Stimulated activated CD8-positive, alpha-beta memory T cell treated with anti-CD3 and anti-CD28 coated beads, Interleukin-12 subunit alpha, Interleukin-12 subunit beta, amount 100 ng/mL, for 24 hours (primary cell): ENCODE measurements around the gene FASN.

Experiments
- DNase-seq: peaks from one replicate; pipeline ENCODE4 v3.0.0-alpha.2; 2020; ENCODE audit errors: extremely low read depth

FASN gene

DNA sequence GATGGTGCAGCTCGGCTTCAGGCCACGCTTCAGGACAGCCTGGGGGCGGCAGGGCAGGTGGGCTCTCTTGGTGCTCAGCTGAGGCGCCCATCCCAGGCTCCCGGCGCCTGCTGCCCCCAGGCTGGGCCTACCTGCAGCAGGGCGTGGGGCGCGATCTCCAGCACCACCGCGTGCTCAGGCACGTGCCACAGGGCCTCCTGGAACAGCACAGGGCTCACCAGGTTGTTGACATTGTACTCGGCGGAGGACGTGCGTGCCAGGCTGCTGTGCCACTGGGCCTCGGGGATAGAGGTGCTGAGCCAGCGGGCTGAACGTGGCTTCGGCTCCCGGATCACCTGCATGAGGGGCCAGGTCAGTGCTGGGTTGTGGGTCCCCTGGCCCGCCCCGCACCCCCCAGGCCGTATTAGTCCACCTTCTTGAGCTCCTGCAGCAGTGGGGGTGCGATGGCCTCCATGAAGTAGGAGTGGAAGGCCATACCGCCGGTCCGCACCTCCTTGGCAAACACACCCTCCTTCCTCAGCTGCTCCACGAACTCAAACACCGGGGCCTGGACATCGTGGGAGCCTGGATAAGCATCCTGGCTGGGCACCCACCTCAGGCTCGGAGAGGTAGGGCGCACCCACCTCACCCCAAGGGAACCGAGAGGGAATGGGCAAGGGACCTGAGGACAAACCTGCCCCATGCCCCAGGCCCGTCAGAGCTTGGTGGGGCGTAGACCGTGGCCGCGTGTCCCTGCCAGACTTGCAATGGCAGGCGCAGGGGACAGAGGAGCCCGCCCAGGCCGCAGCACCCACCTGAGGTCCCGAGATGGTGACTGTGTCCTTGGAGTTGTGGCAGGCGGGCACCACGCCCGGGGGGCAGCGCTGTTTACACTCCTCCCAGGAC lies 9.0 kb downstream of the FASN start:
- no peak for DNase-seq

DNA sequence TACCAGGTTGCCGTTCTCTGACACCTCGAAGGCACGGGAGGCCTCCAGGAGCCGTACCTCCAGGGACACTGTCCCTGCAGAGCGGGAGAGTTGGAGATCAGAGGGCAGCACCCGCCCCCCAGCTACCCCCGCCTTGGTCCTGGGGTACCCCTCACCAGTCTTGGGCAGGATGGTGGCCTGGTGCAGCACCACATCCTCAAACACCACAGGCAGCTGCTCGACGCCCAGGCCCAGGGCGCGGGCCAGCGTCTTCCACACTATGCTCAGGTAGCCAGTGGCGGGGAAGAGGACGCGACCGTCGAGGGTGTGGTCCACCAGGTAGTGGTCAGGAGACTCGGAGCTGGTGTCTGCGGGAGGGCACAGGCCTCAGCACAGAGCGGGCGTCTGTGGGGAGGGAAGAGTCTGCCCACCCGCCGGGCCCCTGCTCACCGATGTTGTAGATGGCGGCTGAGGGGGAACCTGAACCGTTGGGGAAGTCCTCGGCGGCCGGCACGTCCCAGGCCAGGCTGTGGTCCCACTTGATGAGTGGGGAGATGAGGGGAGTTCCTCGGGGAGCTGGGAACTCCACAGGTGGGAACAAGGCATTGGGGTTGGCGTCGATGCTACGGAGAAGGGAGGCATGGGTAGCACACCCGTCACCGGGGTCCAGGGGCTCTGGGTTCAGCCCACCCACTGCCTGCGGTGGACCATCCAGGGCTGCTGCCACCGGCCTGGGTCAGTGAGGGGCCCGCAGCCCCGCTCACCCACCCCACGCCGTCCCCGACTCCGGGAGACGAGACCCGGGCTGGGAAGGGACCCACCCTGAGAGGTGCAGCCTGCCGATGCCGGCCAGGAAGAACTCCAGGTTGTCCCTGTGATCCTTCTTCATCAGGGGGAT lies 9.8 kb downstream of the FASN start:
- DNase-seq = no peak

DNA sequence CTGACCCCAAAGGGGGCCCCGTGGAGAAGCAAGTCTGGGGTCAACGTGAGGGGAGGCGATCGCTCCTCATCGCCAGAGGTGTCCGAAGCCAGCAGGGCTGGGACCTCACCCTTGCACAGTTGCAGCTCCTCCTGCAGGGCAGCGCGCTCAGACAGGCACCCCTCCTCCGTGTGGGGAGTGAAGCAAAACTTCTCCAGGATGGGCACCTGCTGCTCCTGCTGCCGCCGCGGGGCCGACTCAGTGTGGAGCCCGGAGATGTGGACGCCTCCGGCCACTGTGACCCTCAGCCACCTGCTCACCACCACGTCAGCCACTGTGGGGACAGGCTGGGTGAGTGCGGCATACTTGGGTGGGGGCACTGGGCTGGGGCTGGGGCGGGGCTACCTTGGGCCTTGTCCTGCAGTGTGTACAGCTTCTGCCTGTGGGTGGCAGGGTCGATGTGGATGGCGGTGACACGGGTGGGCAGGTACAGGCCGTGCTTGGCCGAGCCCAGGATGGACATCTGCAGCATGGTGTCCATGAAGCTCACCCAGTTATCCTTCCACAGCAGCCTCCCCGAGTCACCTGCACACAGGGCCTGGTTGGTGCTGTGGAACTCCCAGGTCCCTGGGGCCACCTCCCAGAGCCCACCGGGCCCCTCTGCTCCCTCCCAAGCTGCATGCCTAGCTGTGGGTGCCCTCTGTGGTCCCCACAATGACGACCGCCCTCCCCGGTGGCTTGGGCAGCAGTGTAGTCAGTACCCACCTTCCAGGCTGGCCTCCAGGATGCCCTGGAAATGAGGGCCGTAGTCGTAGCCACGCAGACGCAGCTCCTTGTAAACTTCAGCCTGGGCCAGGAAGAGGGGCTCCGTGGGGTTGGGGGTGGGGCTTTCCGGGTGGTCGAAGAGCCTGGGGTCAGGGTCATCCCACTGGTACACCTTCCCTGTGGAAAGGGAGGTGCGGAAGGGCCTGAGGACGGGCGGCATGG lies 10.8 kb downstream of the FASN start:
- DNase-seq = no peak

DNA sequence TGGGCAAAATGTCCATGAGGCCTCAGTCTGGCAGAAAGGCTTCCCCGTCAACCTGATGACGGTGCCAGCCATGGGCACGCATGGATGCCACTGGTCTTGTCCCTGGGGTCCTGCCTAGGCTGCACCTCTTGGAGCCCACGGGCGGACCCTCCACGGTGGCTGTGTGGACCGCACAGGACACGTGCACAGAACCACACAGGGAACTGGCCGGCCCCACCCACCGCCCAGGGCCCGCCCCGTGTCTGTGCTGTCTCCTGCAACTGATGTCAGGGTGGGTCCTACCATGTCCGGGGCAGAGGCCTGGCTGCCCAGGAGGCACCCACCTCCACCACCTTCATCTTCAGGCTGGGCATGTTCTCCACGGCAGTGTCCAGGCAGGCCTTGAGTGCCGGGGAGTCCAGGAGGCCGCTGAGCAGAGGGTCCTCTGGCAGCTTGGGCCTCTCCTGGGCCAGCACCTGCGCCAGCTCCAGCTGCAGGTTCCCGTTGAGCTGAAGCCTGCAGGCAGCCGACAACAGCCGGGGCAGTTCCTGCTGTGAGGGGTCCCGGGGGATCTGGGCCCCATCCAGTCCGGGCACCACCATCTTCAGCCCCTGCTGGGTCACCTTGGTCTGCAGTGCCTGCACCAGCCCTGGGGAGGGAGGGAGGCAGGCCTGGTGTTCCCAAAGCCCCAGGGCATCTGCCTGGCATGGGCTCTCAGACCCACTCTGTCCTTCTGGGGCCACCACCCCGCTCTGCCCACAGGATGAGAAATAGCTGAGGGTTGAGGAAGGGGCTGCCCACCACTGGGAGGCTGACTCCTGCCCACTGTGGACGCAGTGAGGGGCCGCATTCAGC lies 11.9 kb downstream of the FASN start:
- DNase-seq = no peak

DNA sequence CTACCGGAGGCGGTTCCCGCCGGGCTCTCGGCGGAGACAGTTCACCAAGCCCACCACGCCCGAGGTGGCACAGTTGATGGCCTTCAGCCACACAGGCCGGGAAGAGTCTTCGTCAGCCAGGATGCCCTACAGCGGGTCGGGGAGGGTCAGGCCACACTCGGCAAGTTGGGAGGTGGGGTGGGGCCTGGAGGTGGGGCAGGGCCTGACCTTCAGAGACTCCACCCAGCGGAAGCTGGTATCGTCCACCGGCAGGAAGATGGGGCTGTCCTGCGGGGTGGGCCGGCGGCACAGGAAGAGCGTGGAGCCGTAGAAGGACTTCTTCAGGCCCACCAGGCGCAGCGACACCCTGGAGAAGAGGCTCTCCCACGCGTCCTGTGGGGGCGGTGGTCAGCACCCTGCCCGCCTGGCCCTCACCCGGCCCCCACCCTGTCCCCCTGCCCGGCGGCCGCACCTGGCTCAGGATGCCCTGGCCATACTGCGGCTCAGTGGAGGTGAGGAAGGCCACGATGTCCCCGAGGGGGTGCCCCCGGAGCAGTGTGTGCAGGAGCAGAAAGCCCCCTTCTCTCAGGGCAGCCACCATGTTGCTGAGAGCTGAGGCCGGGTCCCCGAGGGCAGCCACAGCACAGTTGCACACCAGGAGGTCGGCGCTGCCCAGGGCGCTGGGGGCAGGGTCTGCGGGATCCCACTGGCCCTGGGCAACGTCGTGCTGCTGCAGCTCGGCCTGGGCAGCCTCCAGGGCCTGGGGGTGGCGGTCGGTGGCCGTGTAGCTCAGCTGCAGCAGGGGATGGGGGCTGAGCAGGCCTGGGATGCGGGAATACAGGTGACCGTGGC lies 12.8 kb downstream of the FASN start:
- DNase-seq = no peak

DNA sequence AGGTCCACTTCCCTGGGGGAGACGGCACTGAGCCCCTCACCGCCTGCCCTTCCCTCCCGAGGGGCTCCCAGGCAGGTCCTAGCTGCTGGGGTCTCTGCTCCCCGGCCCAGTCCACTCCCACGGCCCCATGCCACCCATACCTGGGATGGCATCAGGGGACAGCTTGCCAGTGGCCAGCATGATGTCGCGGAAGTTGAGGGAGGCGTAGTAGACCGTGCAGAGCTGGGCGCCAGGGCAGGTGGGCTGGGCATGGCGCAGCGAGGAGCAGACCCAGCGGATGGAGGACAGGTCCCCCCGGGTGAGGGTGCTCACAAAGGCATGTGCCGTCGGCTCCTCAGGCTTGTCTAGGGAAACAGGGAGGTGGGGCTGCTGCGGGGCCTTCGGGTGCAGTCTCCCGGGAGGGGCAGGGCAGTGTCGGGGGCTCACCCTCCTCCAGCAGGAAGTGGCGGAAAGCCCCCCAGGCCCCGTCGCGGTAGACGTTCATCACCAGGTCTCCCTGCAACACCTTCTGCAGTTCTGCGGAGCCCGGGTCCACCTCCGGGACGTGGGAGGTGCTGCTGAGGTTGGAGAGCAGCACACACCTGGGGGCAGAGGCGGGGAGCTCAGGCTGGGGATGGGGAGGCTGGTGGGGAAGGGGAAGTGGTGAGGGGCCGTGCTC lies 13.5 kb downstream of the FASN start:
- no peak for DNase-seq

DNA sequence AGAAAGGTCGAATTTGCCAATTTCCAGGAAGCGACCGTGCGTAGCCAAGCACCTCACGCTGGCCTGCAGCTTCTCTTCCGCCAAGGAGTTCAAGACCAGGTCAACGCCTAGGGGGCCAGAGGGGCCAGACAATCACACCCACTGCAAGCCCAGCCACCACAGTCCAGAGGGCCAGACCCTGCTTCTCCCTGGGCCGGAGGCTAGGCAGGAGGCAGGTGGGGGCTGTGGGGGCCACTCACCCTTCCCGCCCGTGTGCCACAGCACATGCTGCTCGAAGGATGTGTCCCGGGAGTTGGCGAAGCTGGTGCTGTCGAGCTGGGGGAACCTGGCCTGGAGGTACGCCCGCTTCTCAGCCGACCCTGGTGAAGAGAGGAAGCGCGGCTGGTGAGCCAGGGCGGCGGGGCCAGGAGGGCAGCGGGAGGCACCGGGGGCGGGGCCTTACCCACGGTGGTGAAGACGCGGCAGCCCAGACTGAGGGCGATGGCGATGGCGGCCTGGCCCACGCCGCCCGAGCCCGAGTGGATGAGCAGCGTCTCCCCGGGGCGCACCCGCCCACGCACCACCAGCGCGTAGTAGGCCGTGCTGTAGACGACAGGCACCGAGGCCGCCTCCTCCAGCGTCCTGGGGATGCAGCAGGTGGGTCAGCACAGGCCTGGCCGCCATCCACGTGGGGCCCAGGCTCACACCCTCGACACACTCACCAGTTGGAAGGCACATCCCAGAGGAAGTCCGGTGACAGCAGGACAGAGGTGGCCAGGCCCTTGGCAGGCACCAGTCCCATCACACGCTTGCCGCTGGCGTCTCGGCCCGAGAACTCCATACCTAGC lies 14.3 kb downstream of the FASN start:
- DNase-seq = no peak

DNA sequence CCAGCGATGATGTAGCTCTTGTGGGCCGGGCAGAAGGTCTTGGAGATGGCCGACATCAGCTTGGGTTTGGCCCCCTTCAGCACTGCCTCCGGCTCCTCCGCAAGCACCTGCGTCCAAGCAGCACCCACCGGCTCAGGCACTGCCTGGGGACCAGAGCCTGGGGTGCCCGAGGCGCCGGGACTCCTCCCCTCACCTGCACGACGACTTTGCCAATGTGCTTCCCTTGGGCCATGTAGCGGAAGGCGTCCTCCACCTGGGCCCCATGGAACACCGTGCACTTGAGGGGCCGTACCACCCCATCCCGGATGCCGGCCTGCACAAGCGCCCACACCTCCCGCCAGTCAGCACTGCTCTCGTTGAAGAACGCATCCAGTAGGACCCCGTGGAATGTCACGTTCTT lies 15.0 kb downstream of the FASN start:
- no peak for DNase-seq

DNA sequence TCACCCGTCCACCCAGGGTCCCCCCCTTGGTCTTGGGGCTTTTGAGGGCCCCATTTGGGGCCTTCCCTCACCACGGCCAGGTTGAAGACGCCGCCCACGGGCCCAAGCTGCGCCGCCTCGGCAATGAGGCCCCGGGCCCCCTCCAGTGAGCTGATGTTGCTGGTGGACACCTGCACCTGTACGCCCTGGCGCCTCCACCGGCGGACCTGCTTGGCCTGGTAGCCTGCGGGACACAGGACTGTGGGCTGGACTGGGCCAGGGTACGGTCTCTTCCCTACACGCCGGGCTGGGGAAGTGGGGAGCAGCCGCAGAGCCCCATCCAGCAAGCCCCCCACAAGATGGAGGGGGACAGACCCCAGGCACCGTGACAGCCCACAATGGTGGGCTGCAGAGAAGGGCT lies 15.6 kb downstream of the FASN start:
- no peak for DNase-seq

DNA sequence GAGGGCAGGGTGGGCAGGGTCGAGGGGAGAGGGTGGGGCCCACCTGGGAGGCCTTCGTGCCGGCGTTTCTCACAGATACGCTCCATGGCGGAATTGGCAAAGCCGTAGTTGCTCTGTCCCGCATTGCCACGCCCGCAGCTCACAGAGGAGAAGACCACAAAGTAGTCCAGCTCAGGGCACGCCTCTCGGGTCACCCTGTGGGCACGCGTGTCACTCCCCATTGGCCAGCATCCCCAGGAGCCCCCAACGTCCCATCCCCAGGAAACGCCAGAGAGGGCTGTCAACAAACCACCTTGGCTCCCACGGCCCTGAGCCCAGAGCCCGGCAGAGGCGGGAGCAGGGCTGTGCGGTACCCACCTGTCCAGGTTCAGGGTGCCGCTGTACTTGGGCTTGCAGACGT lies 16.1 kb downstream of the FASN start:
- no peak for DNase-seq

DNA sequence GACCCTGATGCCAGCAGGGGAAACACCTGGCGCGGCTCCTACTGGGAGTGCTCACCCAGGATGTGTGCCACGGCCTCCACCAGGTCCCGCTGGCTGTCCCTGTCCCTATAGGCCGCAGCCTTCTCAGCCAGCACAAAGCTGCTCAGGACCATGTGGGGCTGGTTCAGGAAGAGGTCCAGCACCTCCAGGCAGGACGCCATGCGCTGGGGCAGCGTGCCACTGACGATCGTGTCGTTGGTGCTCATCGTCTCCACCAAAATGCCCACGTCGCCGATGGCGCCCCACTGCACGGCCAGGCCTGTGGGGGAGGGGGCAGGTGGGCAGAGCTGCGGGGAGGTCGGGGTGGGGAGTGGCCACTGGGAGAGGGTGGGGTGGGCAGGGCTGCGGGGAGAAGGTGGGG lies 16.5 kb downstream of the FASN start:
- DNase-seq = no peak

DNA sequence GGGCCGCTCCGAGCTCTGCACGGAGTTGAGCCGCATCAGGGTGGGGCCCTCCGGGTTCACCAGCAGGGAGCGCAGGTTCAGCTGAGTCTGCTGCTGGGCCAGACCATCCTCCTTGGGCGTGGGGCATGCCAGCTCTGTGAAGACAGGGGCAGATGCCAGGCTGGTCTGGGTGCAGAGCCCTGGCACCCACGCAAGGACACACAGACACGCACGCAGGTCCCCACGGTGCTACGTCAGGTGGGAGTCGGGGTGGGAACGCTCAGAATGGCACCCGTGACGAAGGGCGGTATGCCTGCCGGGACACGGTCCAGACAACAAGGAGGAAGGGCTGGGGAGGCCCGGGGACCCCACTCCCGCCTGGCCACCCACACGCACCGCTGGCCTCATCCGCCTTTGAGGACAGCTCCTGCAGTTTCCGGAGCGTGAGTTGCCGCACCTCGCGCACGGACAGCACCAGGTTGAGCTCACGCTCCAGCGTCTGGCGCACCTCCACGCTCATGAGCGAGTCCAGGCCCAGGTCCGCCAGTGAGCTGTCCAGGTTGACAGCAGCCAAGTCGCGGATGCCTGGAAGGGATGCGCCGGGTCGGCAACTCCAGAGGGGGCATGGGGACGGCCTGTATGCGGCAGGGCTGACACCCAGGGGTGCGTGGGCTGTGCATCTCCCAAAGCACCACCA lies 17.1 kb downstream of the FASN start:
- DNase-seq = no peak

DNA sequence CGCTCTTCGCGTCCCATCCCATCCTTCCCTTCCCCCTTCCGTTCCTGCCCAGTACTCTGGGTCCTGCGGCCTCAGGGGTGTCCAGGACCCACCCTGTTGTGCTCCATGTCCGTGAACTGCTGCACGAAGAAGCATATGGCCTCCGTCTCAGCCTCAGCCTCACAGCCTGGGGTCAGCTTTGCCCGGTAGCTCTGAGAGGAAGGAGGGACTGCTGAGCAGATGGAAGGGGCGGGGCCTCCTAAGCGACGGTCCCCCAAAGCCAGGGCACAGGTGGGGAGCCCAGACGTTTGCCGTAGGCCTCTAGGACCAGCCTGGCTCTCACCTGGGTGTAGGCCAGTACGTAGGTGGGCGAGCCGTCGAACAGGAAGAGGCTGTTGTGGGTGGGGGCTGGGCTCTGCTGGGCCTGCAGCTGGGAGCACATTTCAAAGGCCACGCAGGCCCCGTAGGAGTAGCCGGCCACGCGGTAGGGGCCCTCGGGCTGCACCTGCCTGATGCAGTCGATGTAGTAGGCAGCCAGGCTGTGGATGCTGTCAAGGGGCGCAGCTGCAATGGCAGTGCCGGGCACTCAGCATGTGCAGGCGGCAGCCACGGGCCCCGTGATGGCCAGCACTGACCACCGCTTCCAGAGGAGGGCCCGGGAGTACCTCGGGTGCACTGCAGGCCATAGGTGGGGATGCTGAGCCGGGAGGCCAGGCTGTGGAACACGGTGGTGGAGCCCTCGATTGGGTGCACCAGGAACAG lies 17.8 kb downstream of the FASN start:
- DNase-seq = no peak

DNA sequence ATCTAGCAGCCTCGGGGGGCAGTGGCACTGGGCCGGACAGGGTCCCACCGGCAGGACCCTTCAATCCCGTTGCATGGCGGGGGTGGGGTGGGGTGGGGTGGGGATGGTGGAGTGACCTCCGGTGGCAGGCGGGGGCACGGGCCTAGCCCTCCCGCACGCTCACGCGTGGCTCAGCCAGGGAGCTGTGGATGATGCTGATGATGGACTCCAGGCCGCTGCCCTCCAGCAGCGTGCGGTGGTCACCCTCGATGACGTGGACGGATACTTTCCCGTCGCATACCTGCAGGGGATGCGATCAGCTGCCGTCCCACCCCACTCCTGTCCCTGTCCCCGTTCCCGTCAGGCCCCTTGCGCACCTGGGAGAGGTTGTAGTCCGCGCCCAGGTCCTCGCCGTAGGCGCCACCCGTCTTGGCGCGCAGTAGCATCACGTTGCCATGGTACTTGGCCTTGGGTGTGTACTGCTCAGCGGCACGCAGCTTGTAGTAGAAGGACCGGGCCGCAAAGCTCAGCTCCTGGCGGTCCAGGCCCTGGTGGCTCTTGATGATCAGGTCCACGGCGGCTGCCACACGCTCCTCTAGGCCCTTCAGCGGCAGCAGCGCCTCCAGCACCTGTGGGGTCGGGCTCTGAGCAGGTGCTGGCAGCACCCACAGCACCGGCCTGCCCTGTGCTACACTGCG lies 18.9 kb downstream of the FASN start:
- DNase-seq = no peak

DNA sequence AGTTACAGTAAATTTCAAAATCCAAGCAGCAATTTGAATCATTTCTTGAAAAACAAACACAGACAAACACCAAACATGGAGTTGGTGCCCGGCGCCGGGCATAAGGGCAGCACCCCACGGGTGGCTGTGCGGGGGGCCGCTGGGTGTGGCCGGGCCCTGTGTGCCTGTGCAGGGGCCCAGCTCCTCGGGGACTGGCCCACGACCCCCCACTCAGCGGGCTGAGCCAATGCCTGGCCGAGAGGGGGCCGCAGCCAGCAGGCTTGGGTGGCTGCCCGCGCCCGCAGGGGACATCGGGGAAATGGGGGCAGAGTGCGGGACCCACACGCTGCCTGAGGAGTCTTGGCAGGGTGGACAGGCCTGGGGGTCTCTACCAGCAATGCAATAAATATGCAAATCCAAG lies 19.6 kb downstream of the FASN start:
- no peak for DNase-seq

DNA sequence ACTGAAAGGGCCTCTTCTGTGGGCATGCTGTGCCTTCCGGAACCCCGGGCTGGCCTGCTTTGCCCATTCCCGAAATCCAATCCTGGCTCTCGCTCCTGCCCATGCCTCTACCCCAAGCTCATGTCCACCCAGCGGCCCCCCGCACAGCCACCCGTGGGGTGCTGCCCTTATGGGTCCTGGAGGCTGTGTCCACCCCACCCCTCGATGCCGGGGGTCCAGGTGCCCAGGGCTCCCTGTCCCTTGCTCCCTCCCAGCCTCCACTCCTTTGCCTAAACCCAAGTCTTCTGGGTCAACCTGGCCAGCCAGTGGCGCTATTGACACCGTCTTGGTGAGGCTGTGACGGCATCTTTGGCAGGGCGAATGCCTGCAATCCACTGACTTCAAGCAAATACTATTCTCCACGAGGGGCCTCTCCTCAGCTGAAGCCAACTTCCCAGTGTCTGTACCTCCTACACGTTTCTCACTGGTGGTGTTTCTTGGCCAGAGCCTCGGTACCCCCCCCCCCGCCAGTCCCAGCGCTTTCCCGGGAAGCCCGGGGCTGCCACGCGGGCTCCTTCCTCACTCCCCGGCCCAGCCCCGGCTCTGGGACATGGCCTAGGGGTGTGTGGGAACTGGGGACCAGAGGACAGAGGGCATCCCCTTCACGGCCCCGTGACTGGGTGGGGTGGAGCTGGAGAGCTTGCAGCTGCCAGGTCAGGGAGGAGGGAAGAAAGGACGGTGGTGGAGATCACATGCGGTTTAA lies 20.2 kb downstream of the FASN start:
- DNase-seq = no peak
